GM12874 (cell line): ENCODE data around the gene GPANK1.

ENCODE experiments used
- TF ChIP-seq, protein P1 (sequence below): IDR thresholded peaks from 2 replicates; pipeline ENCODE4 v1.5.1; 2011; ENCODE audit warnings: low read depth, mild to moderate bottlenecking, control low read depth, low read length, moderate library complexity; ENCODE audit not compliant: insufficient read depth

Gene GPANK1

DNA sequence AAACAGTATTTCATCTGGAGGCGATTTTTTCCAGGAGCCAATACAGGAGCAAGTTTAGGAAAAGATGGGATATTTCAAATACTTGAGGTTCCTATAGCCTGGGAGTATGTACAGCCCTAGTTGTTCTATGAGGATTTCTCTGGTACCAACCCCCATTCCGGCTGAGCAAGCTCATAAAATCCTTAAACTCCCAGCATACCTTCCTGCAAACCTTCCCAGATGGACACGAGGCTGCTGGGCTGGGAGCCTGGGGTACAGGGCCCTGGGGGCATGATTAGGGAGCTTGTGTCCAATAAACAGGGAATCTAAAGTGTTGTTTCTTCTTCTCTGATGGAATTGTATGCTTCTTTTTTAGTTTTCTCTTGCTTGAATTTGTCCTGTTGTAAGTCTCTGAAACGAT is 42.8 kb downstream of the GPANK1 start:
- TF ChIP-seq, protein P1, sequence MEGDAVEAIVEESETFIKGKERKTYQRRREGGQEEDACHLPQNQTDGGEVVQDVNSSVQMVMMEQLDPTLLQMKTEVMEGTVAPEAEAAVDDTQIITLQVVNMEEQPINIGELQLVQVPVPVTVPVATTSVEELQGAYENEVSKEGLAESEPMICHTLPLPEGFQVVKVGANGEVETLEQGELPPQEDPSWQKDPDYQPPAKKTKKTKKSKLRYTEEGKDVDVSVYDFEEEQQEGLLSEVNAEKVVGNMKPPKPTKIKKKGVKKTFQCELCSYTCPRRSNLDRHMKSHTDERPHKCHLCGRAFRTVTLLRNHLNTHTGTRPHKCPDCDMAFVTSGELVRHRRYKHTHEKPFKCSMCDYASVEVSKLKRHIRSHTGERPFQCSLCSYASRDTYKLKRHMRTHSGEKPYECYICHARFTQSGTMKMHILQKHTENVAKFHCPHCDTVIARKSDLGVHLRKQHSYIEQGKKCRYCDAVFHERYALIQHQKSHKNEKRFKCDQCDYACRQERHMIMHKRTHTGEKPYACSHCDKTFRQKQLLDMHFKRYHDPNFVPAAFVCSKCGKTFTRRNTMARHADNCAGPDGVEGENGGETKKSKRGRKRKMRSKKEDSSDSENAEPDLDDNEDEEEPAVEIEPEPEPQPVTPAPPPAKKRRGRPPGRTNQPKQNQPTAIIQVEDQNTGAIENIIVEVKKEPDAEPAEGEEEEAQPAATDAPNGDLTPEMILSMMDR, result no peak

DNA sequence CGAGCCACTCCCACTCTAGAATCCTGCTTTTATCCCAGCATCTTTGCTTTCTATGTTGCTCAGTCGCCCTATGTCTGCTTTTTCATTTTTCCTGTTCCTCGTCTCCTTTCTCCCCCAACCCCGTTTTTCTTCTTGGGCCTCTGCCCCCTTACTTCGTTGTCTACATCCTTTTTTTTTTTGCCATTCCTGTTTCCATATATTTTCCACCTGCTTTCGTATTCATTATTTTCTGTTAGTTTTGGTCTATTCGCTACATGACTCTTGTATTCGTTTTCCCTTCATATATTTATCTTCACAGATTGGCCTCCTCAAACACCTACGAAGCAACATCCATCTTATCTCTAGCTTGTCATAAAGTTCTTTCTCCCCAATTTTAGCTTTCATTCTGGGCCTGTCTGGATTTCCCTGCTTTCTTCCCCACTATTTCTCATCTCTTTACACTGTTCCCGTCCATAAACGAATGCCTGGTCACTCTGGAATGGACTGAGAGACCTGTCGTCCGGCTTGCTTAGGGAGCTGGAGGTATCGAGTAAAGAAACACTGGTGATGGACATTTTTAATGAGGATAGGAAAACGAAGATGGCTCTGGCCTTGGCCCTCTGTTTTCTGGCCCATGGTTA is 43.4 kb downstream of the GPANK1 start:
- TF ChIP-seq, protein P1, result no peak

DNA sequence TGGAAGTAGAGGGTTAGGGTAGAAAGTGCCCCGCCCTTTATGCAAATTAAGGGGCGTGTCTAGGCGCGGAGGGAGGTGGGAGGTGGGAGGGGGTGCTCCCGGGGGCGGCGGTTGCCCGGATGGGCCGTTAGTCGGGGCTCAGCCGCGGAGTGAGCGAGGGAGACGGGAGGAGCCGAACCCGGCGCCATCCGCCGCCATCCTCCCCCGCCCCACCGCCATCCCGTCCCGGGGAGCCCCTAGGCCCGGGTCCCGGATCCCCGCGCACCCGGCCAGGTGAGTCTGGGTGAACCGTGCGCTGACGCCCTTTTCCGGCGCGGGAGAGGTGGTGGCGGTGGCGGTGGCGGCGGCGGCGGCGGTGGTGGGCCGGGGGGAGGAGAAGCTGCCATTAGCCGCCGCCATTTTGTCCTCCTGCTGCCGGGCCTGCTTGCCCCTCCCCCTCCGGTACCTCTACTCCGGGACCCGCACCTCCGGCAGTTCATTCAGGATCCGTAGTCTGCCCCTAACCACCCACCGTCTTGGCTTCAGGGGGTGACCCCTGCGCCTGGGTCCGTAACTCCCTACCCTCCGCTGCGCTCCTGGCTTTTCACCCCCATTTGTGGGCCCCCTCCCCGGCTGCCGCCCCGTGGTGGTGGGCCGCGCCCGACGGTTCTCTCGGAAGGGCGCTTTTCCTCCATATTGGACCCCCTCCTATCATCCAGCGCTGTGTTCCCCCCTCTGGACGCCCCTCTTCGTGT is 44.0 kb downstream of the GPANK1 start, which contains the start of gene PRRC2A:
Gene PRRC2A, plus strand, starts transcription at position 130 of the 734 bp plus-strand sequence. CDS start 2,075 bp downstream, outside the sequence.
- TF ChIP-seq, protein P1, result no peak

DNA sequence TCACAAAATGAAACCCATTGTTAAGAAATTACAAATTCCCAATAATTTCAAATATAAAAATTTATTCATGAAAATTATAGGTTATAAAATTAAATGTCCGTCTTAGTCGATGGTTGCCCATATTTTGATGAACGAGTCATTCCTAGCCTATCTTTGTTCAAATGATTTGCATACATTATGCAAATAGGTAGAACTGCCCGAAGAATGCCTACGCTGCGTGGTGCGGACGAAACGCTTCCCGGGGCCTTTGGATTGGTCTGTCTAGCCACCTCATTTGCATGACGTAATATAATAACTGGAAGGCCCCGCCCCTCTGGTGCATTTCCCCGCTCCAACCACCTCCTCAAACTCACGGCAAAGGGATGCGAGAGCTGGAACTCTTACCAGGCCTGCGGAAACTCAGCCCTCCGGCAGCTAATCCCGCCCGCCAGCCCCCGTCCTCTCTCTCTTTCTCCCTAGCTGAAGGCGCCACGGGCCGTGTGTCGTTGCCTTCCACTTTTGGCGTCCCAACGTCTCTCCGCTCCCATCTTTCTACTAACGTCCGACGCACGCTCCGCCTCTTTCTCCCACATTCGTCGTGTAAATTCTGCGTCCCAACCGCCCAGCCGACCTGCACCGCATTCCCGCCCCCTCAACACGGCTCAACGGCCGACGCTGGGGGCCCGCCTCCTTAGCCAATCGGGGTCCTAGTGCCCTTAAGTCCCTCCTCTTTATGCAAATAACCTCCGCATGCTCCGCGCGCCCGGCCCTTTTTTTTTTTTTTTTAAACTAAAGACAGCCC is 44.8 kb downstream of the GPANK1 start:
- TF ChIP-seq, protein P1, result no peak

DNA sequence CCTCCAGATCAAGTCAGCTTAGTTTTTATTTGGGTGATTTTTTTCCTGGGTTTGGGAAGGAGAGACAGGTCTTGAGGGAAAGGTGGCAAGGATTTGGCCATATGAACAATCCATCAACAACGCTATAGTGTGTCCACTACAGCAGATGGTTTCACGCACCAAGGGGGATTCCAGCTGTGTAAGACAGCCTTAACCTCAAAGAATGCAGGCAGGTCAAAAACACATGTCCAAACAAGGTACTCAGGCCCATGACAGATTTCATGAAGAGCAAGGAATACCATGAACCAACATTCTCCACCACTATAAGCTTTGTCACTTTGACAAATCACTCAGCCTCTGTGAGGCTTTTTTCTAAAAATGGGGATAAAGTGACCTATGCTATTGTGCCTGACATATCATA is 47.8 kb downstream of the GPANK1 start:
- TF ChIP-seq, protein P1, result no peak

DNA sequence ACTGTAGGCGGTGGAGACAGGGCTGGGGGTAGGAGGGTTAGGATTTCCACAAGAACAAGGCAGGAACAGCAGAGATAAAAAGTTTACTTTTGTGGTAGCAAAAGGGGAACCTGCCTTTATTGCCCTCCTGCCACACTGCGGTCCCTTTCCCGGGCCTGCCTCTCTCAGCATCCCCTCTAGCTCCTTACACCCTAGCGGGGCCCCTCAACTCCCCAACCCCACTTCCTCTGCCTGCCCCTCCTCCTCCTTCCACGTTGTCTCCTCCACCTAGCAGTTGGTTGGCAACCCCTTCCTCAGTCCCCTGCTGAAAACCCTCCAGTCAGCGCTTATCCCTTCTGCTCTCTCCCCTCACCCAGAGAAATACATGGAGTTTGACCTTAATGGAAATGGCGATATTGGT is 49.0 kb downstream of the GPANK1 start:
- TF ChIP-seq, protein P1, result no peak

DNA sequence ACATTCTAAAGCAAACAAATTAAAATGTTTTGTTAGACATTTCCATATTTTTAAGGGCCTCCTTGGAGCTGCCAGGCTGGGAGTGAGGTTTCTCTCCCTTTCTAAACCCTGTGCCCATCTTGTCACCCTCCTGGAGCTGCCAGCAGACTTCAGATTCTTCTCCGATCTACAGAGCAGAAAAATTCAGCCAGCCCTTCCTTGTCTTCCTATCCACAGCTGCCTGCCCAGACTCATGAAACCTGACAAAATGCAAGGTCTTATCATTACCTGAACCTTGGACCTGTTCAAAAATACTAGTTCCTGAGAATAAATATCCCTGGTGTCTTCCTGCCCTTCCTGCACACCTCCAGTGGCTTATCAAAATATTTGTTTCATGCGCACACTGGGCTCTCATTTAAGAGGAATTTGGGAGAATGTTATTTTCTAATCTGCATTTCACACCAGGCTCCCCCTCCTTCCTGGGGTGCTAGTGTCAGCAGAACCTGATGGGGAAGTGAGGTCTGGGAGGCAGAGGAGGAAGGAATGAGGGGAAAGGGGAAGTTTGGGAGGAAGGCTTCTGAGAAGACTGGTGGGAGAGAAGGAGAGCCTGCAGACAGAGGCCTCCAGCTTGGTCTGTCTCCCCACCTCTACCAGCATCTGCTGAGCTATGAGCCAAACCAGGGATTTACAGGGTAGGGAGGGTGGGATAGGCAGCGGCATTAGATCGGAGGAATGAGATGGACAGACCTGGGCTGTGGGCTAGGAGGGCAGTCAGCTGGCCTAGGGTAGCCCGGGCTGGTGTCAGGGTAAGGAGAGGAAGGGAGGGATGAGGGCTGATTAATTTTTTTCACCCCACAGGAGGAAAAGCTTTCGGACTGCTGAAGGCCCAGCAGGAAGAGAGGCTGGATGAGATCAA is 49.9 kb downstream of the GPANK1 start, which contains the start of gene AIF1:
Gene AIF1, plus strand, starts transcription at position 551 of the 895 bp plus-strand sequence. Its CDS starts 96 bp downstream, at position 647.
- TF ChIP-seq, protein P1, result no peak
